ENCODE data around the gene LSMEM2.
"Not testable (repeated sequence)": the region's sequence is repeated elsewhere in the genome, so short reads cannot be mapped to it uniquely, and the experiment has no call there.

The LSMEM2 gene

DNA sequence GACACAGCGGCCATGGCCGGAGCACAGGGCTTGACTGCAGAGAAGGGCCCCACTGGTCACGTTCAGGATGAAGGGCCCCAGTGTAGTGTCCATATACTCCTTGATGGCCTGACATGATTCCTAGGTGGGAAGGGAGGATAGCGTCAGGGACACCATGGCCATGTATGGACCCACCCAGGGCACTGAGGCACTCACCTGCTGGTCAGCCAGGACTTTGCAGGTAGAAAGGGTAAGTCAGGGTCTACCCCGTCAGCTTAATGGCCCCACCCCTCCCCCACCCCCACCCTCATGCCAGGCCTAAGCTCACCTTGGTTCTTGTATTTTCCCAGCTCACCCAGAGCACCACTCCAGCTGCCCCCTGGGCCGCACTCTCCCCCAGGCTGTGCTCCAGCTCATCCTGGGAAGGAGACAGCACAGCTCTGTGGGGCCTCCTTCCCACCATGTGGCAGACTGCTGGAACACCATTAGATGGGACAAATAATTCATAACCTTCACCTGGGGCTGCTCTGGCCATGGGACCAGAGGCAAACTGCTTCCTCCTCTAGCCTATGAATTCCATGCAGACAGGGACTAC, 21.9 kb downstream of the LSMEM2 start:
- DNase-seq: no peak

DNA sequence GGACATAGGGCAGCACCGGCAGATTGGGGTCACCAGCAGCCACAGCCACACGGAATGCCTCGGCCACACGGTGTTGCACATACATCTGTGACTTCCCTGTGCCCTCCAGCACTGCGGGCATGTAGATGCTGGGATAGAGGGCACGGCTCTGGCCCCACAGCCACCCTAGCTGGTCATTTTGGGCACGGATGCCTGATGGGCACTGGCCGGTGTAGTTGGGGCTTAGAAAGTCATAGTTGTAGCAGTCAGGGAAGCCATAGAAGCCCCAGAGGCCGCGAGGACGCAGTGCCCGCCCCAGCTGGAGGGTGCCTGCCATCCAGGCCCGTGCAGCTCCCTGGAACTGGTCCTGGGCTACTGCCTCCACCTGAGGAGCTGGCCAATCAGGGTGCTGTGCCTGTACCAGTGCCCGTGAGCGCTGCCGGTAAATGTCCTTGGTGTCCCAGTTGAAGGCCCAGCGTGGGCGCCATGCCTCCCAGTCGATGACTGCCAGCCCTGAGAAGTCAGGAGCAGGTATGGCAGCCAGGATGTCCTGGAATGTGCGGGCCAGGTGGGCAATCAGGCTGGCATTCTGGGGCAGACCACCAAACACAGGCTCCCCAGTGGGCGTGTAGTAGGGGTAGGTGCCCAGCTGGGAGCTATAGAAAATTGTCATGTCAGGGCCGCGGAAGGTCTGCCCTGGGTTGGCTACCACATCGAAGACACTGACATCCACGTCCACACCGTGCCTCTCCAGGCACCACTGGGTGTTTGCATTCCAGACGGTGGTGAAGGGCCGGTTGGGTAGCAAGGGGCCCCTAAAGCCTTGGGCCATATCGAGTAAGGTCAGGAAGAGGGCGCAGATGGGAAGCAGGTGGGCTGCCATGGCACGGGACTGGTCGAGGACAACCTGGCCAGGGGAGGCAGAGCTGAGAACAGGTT, 23.5 kb downstream of the LSMEM2 start:
- DNase-seq: no peak

DNA sequence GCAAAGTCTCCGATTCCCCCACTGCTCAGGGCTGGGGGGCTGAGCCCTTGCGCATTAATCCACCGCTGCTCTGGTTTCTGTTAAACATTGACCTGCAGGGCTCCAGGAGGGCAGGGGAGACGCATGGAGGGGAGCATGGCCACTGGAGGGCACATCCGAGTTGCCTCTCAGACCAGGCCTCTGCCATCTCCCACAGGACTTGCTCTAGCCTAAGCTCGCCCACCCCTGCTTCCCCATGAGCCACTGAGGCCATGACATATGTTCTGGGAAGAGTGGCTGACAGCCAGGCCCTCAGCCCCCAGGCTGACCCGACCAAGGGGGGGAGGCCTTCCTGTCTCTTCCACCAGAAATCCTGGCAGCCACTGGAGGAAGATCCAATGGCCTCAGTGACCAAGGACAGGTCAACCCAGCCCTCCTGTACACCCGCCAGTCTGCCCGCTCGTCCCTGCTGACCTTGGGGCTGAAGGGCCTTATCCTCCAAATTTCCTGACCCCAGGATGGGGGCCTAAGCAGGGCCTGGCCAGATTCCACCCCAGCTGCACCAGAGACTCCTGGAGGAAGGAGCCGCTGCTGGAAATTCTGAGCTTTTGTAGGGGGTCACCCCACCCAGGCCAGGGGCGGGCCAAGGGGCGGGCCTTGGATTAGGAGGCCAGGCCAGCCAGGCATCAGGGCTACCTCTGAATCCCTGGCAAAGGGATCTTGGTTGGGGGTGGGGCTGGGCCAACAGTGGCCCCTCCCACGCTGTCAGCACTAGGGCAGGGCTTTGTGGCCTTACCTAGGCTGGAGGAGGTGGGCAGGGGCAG, 24.3 kb downstream of the LSMEM2 start, which contains the start of gene HYAL1:
Gene HYAL1 (minus strand): TSS at position 562 of the 803 bp plus-strand sequence. CDS start 618 bp downstream, outside the sequence.
- no peak for DNase-seq

DNA sequence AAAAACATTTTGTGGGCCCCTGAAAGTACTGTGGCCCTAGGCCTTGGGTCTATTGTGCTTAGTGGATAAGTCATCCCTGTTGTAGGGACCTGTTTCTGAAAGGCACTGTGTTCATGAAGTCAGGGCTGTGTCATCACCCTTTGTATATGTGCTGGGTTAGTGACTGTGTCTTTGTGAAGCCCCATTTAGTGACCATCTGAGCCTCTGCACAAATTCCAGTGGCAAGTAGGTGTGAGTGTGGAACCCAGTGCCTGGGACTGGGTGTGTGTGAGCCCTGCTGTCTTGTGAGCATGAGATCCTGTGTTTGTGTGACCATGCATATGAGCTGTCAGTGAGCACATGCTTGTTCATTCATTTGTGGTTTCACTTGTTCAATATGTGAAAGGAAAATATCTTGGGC, 25.7 kb downstream of the LSMEM2 start:
- no peak for DNase-seq

DNA sequence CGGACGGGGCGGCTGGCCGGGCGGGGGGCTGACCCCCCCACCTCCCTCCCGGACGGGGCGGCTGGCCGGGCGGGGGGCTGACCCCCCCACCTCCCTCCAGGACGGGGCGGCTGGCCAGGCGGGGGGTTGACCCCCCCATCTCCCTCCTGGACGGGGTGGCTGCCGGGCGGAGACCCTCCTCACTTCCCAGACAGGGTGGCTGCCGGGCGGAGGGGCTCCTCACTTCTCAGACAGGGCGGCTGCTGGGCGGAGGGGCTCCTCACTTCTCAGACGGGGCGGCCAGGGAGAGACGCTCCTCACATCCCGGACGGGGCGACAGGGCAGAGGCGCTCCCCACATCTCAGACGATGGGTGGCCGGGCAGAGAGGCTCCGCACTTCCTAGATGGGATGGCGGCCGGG, 33.2 kb downstream of the LSMEM2 start:
- not testable (repeated sequence) for DNase-seq

DNA sequence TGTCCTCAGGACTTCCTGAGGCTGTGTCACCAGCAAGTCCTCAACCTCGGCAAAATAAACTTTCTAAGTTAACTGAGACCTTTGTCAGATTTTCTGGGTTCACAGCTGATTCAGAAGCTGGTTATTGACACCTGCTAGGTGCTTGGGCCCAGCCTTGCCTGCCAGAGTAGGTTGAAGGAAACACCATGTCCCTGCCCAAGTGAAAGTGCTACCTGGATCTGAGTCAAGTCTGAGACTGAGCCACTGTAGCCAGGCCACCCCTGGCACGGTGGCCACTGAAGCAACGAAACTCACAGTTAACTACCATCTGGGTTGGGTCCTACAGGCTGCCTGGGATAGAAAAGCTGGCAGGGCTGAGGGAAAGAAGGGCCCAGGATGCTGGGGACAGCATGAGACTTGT, 35.5 kb downstream of the LSMEM2 start:
- no peak for DNase-seq

DNA sequence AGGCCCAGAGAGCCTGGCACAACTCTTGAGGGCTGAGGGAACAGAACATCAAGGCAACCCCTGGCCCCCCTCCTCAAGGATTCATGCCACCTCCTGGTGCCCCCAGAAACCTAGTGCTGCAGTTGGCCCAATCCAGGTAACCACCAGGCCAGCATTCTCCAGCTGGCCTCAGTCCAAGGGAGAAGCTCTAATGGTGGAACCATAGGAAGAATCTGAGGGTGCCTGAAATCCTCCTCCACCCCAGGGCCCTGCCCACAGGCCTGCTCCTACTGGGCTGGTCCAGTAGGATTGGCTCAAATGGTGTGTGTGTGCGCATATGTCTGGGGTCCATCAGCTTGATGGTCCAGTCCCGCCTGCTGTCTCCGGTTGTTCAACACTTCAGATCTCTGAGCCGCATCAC, 35.9 kb downstream of the LSMEM2 start:
- DNase-seq: no peak

DNA sequence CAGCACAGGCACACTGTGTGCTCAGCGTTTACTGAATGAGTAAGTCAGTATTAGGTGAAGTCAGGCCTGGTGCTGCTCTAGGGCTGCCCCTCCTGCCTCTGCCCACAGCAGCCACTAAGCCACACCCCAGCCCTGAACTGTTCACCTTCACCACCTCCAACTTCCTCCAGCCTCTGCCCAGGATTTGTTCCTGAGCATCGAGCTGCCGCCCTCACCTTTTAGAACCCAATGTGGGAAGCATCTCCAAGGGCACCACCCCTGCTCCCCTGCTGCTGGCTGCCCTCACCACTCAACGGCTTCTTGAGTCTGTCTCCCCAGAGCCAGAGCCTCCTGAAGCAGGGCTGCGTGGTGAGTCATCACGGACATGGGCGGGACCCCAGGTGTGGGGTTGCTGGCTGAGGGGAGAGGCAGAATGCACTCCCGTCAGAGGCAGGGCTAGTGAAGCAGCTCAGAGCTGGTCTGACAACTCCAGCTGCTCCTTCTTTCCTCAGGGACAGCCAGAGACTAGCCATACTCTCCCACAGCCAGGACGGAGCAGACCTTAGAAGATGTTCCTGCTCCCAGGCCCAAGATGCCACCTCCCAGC, 37.9 kb downstream of the LSMEM2 start:
- no peak for DNase-seq

DNA sequence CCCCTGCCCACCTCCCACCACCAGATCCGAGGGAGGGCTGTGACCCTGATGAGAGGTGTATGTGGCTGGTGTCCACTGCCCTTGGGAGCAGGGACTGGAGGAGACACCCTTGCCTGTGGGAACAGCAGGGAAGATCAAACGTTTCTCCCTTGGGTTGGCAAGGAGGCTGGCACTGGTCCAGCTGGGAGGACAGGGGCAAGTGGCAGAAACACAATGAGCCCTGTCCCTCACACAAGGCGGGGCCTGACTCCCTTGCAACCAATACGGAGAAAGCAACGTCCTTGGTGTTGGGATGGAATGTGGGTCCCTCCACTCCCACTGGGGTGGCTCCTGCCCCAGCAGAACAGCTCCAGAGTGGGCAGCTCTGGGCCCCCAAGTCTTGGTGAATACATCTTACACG, 38.4 kb downstream of the LSMEM2 start:
- no peak for DNase-seq

DNA sequence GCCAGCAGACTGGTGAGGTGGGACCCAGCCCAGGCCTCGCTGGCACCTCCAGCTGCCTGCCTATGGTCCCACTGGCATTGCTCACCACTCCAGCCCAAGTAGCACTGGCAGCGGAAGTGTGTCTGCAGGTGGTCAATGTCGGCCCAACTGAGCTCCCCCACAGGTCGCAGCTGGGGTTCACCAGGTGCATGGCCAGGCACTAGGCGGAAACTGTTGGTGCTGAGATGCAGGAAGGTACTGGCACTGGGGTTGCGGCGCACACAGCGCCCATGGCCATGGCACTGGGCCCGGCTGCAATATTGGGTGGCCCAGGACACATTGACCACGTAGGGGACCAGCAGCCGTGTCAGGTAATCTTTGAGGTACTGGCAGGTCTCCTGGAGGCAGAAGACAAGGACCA, 39.3 kb downstream of the LSMEM2 start:
- DNase-seq: no peak

DNA sequence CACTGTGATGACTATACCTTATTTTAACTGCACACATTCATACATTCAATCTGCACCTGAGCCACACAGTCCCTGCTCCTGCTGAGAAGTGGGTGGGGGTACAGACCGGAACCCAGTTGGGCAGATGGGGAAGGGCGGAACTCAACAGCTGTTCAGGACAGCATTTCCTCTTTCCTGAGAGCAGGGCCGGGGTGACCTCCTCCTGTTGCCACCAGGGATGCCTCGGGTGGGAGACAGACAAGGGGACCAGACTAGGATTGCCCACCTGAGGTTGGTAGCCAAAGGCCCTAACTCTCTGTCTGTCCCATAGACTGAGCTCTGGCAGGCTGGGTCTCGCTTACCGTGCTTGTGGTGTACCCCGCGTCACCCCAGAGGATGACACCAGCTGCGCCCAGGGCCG, 39.7 kb downstream of the LSMEM2 start:
- DNase-seq: no peak

DNA sequence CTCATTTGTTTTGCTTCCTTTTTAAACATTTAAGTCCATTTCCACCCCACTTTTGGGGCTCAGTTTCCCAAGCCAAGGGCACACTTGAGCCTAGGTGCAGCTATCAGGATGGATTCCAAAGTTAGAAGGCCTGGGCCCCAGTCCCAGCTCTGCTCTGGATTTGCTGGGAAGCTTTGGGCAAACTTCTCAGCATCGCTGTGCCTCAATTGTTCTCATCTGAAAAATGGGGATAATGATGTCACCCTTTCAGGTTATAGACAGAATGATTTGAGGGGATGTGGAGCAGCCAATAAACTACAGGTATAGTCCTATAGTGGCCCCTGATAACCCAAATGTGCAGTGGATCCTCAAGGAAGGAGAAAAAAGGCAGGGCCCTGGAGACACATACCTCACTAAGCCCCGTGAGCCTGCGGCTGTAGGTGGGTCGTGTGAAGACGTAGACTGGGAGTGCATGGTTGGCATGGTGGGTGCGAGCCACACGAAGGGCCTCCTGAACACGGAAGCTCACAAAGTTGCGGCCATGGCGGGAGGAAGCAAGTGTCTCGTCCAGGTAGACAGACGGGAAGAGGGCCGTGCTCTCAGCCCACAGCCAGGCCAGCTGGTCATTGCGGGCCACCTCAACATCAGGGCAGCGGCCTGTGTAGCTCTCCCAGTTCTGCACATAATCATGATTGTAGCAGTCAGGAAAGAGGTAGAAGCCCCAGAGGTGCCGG, 40.5 kb downstream of the LSMEM2 start:
- no peak for DNase-seq

DNA sequence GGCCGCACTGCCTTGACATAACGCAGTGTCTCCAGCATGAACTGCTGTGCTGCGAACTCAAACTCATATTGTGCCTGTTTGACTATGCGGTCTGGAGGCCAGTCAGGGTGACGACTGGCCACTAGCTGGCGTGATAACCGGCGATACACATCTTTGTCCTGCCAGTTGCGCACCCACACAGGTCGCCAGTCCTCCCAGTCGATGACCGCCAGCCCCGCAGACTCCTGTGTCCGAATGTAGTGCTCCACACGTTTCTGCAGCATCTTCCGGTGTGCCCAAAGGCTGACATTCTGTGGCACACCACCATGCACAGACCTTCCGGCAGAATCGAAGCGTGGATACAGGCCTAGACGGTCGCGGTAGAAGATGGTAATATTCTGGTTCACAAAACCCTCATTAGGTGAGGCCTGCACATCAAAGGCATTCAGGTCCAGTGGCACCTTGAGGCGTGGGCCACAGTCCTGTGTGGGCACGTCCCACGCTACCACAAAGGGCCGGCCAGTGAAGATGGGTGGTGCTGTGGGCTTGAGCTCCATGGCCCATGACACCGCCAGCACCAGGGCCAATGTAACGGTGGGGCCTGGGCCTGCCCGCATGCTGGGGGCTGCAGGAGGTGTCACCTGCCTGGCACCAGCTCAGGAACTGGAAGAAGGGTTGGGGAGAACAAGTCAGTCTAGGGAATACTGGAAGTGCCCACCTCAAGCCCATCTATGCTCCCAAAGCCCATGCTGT, 41.2 kb downstream of the LSMEM2 start:
- DNase-seq: no peak

DNA sequence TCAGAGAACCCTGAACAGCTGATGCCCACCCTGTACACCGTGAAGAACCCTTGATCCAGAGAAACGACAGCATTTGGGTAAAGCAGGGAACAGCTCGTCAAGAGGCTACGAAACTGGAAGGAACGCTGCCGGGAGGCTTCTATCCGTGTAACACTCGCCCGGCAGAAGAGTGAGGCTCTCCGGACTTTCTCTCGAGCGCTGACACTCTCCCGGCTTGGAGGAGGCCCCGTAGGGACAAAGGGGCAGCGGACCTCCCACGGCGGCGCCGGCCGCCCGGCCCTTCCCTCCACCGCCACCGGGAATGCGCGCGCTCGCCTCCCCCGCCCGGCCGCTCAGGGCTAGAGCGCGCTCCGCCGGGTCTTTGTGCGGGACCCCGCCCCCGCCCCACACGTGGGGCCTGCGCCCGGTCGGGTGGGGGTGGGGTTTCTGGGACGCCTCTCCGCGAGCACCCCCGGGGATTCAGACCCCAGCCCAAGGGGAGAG, 42.0 kb downstream of the LSMEM2 start:
- DNase-seq: peak; percentile 72

DNA sequence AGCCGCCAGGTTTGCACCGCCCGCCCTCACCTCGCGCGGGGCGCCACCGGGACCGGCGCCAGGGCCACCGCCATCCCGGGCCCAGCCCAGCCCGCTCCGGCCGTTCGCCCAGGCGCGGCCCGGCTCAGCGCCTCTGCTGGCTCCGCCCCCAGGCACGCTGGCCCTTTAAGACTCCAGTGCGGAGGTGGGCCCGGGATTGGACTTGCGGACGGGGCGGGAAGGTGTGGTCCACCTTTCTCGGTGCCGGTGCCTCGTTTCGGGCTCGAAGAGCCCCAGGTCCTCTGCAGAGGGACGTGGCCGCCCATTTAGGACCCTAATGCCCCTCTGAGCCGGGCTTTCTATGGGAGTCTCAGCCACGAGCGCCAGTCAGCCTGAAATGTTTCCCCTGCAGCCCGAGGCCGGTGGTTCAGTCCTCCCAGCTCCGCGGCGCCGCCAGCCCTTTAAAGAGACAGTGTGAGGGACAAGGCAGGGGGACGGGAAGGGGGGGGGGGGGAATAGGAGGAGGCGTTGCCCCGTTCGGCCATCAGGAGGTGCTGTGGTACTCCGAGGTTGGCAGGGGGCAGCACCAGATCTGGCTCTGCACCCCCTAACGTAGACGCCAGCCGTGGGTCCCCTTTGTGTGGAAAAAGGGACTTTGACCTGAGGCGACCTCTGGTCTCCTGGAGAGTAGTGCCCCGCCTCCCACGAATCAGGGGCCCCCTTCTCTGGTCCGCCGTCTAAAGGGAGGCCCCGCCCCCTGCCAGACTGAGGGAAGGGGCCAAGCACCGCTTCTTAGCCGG, 42.6 kb downstream of the LSMEM2 start:
- DNase-seq: peak; percentile 78

DNA sequence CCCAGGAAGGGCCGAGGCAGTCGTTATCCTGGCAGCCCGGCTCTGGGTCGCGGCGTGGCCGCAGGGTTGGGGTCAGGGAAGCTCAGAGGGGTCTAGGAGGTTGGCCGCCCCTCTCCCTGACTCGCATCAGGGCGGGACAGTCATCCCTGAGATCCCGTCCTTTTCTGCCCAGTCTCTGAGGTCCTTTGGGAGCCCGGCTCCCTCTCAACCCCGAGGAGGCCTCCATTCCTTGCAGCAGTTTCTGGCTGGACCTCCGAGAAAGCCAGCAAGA, 43.2 kb downstream of the LSMEM2 start:
- DNase-seq: no peak

DNA sequence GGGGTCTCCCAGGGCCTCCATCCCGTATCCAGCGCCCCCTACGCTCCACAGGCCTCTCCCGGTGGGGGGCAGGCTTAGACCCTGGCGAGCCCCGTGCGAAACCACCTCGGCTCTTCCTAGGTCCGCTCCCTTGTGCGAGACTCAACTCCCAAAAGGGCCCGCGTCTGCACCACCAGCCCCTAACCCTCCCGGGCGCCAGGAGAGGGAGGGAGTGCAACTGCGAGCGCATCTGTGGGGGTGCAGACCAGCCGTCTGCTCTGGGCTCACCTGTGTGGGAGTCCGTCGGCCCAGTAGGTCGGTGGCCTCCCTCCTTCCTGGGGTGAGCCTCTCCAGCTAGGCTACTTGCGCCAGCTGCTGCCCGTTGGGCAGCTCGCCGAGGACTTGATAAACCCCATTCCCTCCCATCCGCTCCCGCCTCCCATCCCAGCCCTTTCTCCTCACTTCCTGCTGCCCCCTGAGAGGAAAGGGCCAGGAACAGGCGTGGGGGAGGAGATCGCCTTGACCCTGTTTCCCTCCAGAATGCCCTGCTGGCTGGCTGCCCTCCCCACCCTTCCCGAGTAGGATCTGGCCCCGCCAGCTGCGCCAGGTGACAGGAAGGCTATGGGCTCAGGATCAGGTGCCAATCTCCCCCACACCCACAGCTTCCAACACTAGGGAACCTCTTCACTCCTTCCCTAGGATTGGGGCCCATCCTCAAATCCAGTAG, 43.7 kb downstream of the LSMEM2 start, which contains the start of gene HYAL2:
Gene HYAL2 (minus strand): TSS at position 360 of the 706 bp plus-strand sequence. CDS start 2,256 bp downstream, outside the sequence.
- DNase-seq: no peak

DNA sequence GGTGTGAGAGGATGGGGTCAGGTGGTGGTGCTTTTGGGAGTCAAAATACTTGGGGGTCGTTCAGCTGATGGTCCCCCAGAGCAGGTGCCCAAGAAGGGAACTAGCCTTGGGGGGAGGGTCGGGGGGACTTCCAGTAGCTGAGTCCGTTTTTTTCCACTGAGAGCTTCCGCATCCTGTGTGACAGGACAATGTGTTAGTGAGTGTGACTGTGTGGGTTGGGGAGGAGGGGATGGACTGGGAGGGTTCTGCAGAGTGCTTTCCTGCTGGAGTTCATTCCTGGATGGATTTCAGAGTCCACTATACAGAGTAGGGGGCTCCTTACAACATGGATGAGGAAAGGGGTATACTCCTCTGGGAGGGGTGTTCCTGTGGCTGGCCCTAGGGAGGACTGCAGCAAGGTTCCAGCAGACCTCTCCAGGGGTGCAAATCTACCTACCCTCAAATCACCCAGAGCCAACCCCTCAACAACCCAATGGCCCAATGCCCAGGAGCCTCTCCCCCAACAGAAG, 44.3 kb downstream of the LSMEM2 start:
- DNase-seq: no peak

DNA sequence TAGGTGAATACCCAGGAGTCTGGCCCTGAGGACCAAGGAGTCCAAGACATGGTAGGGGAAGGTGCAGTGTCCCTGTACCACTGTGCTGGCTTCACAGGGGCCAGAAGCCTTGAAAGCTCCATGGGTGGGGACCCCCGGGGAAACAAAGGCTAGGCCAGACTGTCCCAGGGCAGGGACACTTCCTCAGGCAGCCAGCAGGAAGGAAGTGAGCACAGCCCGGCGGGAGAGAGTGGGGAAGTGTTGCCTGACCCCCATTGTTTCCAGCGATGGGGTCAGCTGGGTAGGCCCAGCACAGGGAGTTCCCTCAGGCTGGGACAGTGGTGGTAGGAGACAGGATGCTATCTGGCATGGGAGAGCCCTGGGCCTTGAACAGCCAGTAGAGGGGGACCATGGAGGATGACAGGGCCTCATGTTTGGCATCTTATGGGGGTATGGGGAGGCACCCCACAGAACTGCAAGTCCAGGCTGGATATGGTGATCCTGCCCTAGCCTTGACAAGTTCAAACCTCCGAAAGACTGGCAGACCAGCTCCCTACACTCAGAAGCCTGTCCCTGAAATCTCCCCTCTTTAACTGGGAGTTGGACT, 44.8 kb downstream of the LSMEM2 start:
- DNase-seq: no peak

Measured in NCI-H146 (cell line).